Thoracic aorta (tissue), 2 donors: ENCODE data around the gene KLHL26. TPM values are rescaled to one million over a fixed set of nuclear protein-coding genes. Genes with fewer than 3 reads are reported as not detected.

Experiments
- ATAC-seq: fragments of 150-250 bp; one replicate; pipeline ENCODE4 v1.8.0; 2017; ENCODE audit warnings: low read depth; ENCODE audit not compliant: insufficient number of reproducible peaks, low FRiP score
- DNase-seq: peaks from one replicate; pipeline ENCODE4 v3.0.0-alpha.2; 2020; ENCODE audit warnings: low spot score
- H3K27ac ChIP-seq, 2 donors: fragments of 200-600 bp; sonication (generic); 1 replicate in 1 of 2; 2 replicates in 1 of 2; pipeline ENCODE4 v1.5.1; 2016; ENCODE audit warnings: mild to moderate bottlenecking in 2 of 2, moderate library complexity in 2 of 2
- H3K27me3 ChIP-seq: fragments of 200-600 bp; sonication (generic); replicated peaks from 2 replicates; pipeline ENCODE4 v1.6.0; 2016; ENCODE audit warnings: mild to moderate bottlenecking; ENCODE audit not compliant: insufficient read depth
- H3K36me3 ChIP-seq: fragments of 200-600 bp; sonication (generic); one replicate; pipeline ENCODE4 v1.5.1; 2016
- H3K4me1 ChIP-seq, 2 donors: fragments of 200-600 bp; sonication (generic); 1 replicate in 1 of 2; 2 replicates in 1 of 2; pipeline versions ENCODE4 v1.5.1 to v1.6.0; 2016; ENCODE audit warnings: low read depth in 2 of 2, mild to moderate bottlenecking in 1 of 2; ENCODE audit not compliant: control insufficient read depth in 1 of 2
- H3K4me3 ChIP-seq: fragments of 200-600 bp; sonication (generic); 2 replicates; pipeline ENCODE4 v1.5.1; 2016; ENCODE audit warnings: mild to moderate bottlenecking
- H3K9me3 ChIP-seq: fragments of 200-600 bp; sonication (generic); 2 replicates; pipeline ENCODE4 v1.5.1; 2016
- CTCF ChIP-seq: fragments of 200-600 bp; sonication (generic); IDR thresholded peaks from one replicate; pipeline ENCODE4 v1.5.1; 2019; ENCODE audit warnings: antibody characterized with exemption
- total RNA-seq, 2 donors: library from RNA; depleted of rRNA; stranded (reverse); fragments of >200 nt; gene quantifications; one replicate each; pipeline versions ENCODE4 v1.1.0 to v1.2.3, GENCODE V29; 2016

Gene KLHL26
- total RNA-seq: 10 to 100 TPM; 11.2 to 24.5 TPM

- ATAC-seq (no peak), DNase-seq (no peak)
- Histone ChIP-seq H3K27ac (peak within 1 kb of the TSS; percentile 81 to 90), H3K9me3 (no peaks in the 10 kb centered on the region), H3K36me3 (no peaks in the 10 kb centered on the region), H3K4me1 (peaks cover 8 to 13% of the 10 kb centered on the region in 2 donors), H3K4me3 (peak within 1 kb of the TSS; percentile 95), H3K27me3 (no peaks in the 10 kb centered on the region)
- no peak for TF ChIP-seq CTCF
Observed at GRCh38 chr19:18636969-18637629, at the start of gene KLHL26. TSS of gene KLHL26 (plus strand) at chr19:18637028. CDS start at chr19:18637055, 27 bp downstream.

- Histone ChIP-seq H3K9me3 (no peaks in the 10 kb centered on the region), H3K4me1 (peaks cover 11 to 21% of the 10 kb centered on the region in 2 donors), H3K27me3 (no peaks in the 10 kb centered on the region), H3K4me3 (no peak overlapping the region), H3K36me3 (peaks cover 8% of the 10 kb centered on the region), H3K27ac (no peak overlapping the region)
- DNase-seq (no peak), ATAC-seq (no peak)
- TF ChIP-seq CTCF: no peak
Observed at GRCh38 chr19:18587561-18587960, 49.3 kb upstream of the KLHL26 start.

GRCh38 chr19:18587962-18588610 is 48.7 kb upstream of the KLHL26 start:
- DNase-seq (no peak), ATAC-seq (no peak)
- Histone ChIP-seq H3K27me3 (no peaks in the 10 kb centered on the region), H3K4me3 (peak overlapping the region; percentile 89), H3K27ac (peak overlapping the region; percentile 84 to 86), H3K9me3 (no peaks in the 10 kb centered on the region), H3K36me3 (peaks cover 8% of the 10 kb centered on the region), H3K4me1 (peaks cover 11 to 21% of the 10 kb centered on the region in 2 donors)
- no peak for TF ChIP-seq CTCF

GRCh38 chr19:18588611-18589379 is 48.0 kb upstream of the KLHL26 start, which contains the start of gene REX1BD:
TSS of gene REX1BD (plus strand) at chr19:18588798. CDS start at chr19:18588802, 4 bp downstream.
- Histone ChIP-seq H3K36me3 (peaks cover 8% of the 10 kb centered on the region), H3K4me3 (peak within 1 kb of the TSS; percentile 89), H3K27ac (peak within 1 kb of the TSS; percentile 84 to 86), H3K4me1 (peaks cover 11 to 21% of the 10 kb centered on the region in 2 donors), H3K9me3 (no peaks in the 10 kb centered on the region), H3K27me3 (no peaks in the 10 kb centered on the region)
- DNase-seq: peak; percentile 57
- peak; percentile 19 for ATAC-seq
- peak; percentile 83 for TF ChIP-seq CTCF
